Measurements from ENCODE around the gene ATP10A. TPM values are rescaled to one million over a fixed set of nuclear protein-coding genes. Genes with fewer than 3 reads are reported as not detected.

Gene ATP10A
- total and polyA plus RNA-seq, 8 donors = 0.04 to 1.2 (median 0.41) TPM

DNA sequence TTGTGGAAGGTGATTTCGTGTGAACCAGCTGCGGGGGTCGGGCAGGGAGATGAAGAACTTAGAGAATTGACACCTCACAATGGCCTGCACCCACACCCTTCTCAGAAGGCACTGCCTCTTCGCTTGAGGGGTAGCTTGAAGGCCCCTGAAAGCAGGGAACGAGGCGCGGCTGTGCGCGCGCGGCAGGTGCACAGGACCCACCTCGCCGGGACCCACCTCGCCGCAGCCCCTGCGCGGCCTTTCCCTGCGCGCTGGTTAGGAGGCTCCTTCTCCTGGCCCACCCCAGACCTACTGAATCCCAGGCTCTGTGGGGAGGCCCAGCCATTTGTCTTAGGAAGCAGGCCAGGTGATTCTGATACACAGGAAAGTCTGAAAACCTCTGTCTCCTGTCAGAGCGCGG, 46.2 kb upstream of the ATP10A start:
- FAIRE-seq = no peak
- no peaks in the 10 kb centered on the region for H3K27me3 ChIP-seq

GRCh38 chr15:25905140-25905539, 42.0 kb upstream of the ATP10A start:
- FAIRE-seq (no peak), DNase-seq (no peak), ATAC-seq (peak in 2 of 4 donors; percentile 50 to 63)
- Histone ChIP-seq H3K27ac (no peak overlapping the region), H3K4me3 (no peak overlapping the region), H3K9me3 (no peaks in the 10 kb centered on the region), H3K4me1 (no peaks in the 10 kb centered on the region), H3K27me3 (no peaks in the 10 kb centered on the region), H3K36me3 (no peaks in the 10 kb centered on the region)
- 78 to 83% methylated on average over 2 of the region's 2 CpGs for WGBS, 2 donors
- intact Hi-C loops (cut with DNase I) = no loop called here
- TF ChIP-seq, protein P1, sequence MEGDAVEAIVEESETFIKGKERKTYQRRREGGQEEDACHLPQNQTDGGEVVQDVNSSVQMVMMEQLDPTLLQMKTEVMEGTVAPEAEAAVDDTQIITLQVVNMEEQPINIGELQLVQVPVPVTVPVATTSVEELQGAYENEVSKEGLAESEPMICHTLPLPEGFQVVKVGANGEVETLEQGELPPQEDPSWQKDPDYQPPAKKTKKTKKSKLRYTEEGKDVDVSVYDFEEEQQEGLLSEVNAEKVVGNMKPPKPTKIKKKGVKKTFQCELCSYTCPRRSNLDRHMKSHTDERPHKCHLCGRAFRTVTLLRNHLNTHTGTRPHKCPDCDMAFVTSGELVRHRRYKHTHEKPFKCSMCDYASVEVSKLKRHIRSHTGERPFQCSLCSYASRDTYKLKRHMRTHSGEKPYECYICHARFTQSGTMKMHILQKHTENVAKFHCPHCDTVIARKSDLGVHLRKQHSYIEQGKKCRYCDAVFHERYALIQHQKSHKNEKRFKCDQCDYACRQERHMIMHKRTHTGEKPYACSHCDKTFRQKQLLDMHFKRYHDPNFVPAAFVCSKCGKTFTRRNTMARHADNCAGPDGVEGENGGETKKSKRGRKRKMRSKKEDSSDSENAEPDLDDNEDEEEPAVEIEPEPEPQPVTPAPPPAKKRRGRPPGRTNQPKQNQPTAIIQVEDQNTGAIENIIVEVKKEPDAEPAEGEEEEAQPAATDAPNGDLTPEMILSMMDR (IDR thresholded peaks at IDR 0.05) = no peak

More for the DNA sequence above, 46.2 kb upstream of the ATP10A start:
- no peaks in the 10 kb centered on the region for H3K36me3 ChIP-seq
- TF ChIP-seq, protein P1 (IDR thresholded peaks at IDR 0.05) = no peak
- ATAC-seq (no peak), DNase-seq (no peak)
- H3K9me3 ChIP-seq = no peaks in the 10 kb centered on the region
- no peak overlapping the region for H3K27ac ChIP-seq
- H3K4me3 ChIP-seq = no peak overlapping the region
- 78 to 83% methylated on average over 21 of the region's 21 CpGs for WGBS, 2 donors
- intact Hi-C loops (cut with DNase I) = no loop called here
- no peaks in the 10 kb centered on the region for H3K4me1 ChIP-seq

DNA sequence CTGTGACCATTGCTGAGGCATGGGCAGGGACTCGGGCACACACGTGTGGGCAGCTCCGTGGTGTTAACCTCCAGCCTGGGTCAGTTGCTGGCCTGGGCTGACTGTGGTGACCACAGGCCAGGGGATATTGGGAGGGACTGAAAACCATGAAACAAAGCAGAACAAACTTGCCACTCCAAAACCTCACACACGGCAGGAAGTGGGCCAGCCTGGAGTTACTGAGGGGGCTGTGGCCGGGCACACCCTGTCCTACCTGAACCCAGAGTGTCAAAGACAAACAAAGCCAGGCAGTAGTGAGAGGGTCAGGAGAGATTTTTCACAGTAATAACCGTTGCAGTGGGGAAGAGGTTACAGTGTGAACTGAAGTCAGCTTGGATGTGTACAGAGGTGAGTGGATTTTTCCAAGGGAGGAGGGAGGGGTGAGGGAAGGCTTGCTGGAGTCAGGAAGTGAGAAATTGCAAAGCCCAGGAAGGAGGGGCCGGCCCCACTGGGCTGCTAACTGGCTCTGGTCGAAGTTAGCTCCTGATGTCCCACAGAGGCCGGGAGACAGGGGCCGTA, 40.0 kb upstream of the ATP10A start:
- peak in 1 of 4 donors; percentile 64 for ATAC-seq

GRCh38 chr15:25901811-25902605, 38.9 kb upstream of the ATP10A start:
- WGBS, 2 donors = 83 to 90% methylated on average over 14 of the region's 14 CpGs
- no peak for DNase-seq
- intact Hi-C loops (cut with DNase I) = no loop called here
- TF ChIP-seq, protein P1 (IDR thresholded peaks at IDR 0.05) = no peak
- Histone ChIP-seq H3K4me3 (no peak overlapping the region), H3K4me1 (no peaks in the 10 kb centered on the region), H3K9me3 (no peaks in the 10 kb centered on the region), H3K27ac (no peak overlapping the region), H3K36me3 (no peaks in the 10 kb centered on the region), H3K27me3 (no peaks in the 10 kb centered on the region)
- ATAC-seq = no peak
- no peak for FAIRE-seq

More for the DNA sequence above, 40.0 kb upstream of the ATP10A start:
- H3K4me3 ChIP-seq = no peak overlapping the region
- intact Hi-C loops (cut with DNase I) = no loop called here
- WGBS, 2 donors = 50 to 51% methylated on average over 10 of the region's 10 CpGs
- FAIRE-seq = no peak
- no peaks in the 10 kb centered on the region for H3K4me1 ChIP-seq
- no peak overlapping the region for H3K27ac ChIP-seq
- no peaks in the 10 kb centered on the region for H3K9me3 ChIP-seq
- H3K36me3 ChIP-seq = no peaks in the 10 kb centered on the region
- H3K27me3 ChIP-seq = no peaks in the 10 kb centered on the region
- no peak for DNase-seq
- TF ChIP-seq, protein P1 (IDR thresholded peaks at IDR 0.05) = no peak

DNA sequence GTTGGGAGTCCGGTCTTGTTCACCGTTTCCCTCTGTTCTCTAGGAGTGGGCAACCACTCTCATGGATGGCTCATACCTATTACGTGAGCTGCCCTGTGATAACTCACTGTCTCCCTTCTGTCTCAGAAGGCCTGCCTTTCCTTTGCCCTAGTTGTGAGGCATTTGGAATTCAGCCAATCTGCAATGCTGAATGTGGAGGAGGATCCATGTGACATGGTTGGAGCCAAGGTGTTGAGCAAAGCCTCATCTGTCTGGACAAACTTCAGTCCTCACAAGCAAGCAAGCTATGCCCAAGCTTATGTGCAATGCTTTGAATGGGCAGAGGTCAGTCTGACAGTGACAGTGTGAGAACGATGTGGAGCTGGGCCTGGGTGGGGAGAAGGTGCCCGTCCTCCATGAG, 37.8 kb upstream of the ATP10A start:
- no peak for DNase-seq
- no peaks in the 10 kb centered on the region for H3K36me3 ChIP-seq
- no peaks in the 10 kb centered on the region for H3K4me1 ChIP-seq
- no peak overlapping the region for H3K4me3 ChIP-seq
- WGBS, 2 donors = 66 to 86% methylated on average over 5 of the region's 5 CpGs
- intact Hi-C loops (cut with DNase I) = no loop called here
- ATAC-seq = peak in 1 of 4 donors; percentile 39
- H3K27ac ChIP-seq = no peak overlapping the region
- H3K9me3 ChIP-seq = no peaks in the 10 kb centered on the region
- H3K27me3 ChIP-seq = no peaks in the 10 kb centered on the region
- FAIRE-seq = no peak
- TF ChIP-seq, protein P1 (IDR thresholded peaks at IDR 0.05) = no peak
